HG02870 (cell line): ENCODE results near the gene ICAM1.
"Not testable (repeated sequence)": the region's sequence is repeated elsewhere in the genome, so short reads cannot be mapped to it uniquely, and the experiment has no call there.

Source experiments
- ATAC-seq: cut with Tn5 transposase; IDR thresholded peaks from one replicate; pipeline ENCODE4 v1.9.1; 2021; ENCODE audit warnings: mild to moderate bottlenecking, moderate library complexity; ENCODE audit not compliant: unreplicated experiment

The ICAM1 gene, protein sequence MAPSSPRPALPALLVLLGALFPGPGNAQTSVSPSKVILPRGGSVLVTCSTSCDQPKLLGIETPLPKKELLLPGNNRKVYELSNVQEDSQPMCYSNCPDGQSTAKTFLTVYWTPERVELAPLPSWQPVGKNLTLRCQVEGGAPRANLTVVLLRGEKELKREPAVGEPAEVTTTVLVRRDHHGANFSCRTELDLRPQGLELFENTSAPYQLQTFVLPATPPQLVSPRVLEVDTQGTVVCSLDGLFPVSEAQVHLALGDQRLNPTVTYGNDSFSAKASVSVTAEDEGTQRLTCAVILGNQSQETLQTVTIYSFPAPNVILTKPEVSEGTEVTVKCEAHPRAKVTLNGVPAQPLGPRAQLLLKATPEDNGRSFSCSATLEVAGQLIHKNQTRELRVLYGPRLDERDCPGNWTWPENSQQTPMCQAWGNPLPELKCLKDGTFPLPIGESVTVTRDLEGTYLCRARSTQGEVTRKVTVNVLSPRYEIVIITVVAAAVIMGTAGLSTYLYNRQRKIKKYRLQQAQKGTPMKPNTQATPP

DNA sequence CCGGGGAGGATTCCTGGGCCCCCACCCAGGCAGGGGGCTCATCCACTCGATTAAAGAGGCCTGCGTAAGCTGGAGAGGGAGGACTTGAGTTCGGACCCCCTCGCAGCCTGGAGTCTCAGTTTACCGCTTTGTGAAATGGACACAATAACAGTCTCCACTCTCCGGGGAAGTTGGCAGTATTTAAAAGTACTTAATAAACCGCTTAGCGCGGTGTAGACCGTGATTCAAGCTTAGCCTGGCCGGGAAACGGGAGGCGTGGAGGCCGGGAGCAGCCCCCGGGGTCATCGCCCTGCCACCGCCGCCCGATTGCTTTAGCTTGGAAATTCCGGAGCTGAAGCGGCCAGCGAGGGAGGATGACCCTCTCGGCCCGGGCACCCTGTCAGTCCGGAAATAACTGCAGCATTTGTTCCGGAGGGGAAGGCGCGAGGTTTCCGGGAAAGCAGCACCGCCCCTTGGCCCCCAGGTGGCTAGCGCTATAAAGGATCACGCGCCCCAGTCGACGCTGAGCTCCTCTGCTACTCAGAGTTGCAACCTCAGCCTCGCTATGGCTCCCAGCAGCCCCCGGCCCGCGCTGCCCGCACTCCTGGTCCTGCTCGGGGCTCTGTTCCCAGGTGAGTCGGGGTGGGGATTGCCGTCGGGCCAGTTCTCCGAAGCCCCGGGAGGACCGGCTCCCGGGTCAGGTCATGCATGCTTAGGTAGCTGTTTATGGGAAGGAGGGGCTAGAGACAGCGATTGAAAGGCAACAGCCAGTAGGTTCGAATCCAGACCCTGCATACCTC lies at the start of gene ICAM1:
Gene ICAM1 (plus strand): TSS at position 505 of the 779 bp plus-strand sequence. CDS start 40 bp downstream, at position 545.
- ATAC-seq, result no peak

DNA sequence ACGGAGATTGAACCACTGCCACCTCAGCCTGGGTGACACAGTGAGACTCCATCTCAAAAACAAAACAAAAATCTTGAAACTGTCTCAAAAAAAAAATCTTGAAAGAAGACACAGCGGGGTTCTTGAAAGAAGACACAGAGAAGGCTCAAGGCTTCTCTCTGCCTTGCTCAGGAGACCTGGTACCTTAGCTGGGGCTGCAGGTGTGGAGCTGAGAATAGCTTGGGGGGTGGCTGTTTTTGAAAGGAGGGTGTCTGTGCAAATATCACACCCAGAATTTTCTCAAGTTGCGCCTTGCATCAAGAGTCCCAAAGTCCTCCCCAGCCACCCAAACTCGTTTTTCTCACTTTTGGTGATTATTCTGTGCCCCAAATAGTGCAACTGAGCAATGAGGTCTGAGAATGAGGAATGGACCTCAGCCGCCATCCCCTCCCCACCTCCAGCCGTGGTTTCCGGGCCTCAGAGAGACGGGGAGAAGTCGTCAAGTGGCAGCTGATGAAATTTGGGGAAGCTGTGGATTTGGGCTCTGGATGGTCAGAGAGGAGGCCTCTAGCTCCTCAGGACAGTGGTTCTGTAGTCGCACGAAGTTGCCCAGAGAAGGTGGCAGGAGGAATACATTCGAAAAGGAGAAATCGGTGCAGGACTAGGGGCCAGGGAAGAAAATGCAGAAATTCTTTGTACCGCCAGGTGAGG lies 48.6 kb upstream of the ICAM1 start:
- ATAC-seq, result no peak

GRCh38 chr19:10223488-10224213 lies 47.3 kb upstream of the ICAM1 start:
- no peak for ATAC-seq

DNA sequence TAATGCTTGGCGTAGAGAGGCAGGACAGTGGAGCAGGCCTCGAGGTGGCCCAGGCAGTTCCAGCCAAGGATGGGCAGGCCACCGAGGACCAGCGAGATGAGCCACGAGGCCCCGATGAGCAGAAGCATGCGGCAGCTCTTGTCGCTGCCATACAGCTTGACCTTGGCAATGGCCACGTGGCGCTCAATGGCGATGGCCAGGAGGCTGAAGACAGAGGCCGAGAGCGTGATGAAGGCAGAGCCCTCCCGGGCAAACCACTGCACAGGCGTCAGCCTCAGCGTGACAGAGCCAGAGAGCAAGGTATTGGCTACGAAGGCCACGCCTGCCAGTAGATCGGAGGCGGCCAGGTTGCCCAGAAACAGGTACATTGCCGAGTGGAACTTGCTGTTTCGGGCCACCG lies 46.6 kb upstream of the ICAM1 start:
- no peak for ATAC-seq

DNA sequence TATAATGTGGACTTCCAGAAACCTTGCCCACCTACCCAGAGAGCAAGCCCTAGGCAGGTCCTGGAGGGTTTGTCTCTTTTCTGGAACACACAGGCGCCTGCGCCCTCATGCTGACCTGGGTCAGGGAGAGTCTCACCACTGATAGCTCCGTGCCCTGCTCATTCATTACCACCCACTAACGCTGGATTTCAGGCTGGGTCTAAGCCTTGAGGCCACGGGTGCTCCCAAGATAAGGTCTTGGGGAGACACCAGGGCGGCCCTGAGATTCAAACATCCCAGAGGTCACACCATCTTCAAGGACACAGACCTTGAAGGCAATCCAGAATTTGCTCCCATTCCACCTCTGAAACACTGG lies 44.9 kb upstream of the ICAM1 start:
- ATAC-seq, result no peak

- no peak for ATAC-seq
These were observed 44.4 kb upstream of the ICAM1 start for GRCh38 chr19:10226376-10227025.

DNA sequence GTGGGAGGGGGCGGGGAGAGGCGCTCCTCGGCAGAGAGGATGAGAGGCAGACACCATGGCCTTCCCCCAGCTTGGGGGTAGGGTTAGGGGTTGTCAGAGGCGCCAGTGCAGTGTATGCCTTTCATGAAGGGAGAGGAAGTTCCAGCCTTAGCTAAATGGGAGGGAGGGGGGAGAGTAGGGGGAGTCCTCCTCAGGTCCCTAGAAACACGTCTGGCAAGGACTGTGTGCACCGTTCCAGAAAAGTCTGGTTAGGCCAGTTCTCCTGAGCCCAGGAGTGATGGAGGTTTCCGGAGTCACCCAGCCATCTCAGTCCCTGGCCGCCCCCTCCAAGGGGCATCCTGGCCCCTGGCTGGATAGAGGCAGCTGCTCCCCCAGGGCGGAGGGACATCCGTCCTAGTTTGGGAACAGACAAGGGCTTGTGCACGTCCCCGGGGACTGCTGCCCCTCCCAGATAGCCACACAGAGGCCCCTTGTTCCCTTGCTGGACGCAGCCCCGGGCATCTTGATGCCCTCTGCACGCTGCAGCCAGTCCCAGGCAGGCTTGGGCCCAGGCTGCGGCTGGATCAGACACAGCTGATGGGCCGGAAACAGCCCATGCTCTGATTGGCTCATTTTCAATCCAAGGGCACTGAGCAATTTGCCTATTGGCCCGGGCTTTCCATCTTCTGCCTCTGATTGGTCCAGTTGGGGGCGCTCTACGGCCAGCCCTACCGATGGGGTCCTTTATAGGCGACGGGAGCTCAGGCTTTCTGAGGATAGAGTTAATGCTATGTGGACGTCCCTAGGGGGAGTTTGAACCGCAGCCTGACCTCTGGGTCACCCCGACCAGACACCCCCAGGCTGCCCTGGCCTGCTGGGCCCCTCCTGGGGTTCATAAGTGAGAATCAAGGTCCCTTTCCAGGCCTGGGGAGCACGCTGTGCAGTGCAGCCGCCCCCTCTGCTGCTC lies 43.6 kb upstream of the ICAM1 start:
- no peak for ATAC-seq

GRCh38 chr19:10228393-10228792 lies 42.5 kb upstream of the ICAM1 start:
- ATAC-seq, result no peak

DNA sequence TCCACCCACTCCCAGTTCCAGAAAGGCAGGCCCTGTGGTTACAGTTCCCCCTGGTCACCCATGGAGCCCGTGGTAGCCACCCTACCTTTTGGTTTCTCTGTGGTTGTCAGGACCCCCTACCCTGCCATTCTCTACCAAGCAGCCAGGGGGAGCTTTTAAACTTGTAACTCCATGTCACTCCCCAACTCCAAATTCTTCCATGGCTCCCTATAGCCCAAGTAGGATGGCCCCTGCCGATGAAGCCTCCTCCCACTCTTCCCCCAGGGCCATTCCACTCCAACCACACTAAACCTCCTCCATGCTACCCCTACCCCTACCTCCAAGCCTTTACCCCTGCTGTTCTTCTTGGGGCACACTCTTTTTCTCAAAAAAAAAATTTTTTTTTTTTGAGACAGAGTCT lies 42.0 kb upstream of the ICAM1 start:
- ATAC-seq, result no peak

DNA sequence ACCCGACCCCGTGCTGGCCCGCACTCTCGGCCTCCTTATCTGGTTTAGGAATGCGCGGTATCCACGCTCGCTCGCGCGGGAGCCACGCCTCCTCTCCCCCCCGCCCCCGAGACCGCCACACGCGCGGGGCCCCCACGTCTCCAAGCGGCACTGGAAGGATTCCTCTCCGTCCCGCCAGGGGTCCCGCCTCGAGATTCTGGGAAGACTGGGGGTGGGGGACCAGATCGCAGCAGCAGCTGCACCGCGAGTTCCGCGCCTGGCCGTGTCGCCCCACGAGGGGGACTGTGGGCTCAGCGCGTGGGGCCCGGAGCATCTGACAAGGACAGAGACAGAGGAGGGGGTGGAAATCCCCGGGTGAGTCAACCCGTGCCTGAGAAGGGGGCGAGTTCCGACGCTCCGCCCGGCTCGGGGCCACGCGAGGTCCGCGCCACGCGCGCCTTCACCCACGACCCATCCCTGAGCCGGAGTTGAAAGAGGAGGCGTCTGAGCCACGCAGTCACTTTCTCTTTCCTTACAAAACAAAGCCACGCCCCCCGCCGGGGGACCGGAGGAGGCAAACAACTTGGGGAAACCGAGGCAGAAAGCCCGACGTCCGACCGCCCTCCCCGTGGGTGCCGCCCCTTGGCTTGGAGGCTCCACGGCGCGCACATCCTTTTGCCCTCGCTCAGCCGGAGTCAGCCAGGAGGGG lies 40.6 kb upstream of the ICAM1 start:
- no peak for ATAC-seq

GRCh38 chr19:10230861-10231611 lies 39.9 kb upstream of the ICAM1 start, which contains the start of gene S1PR2:
Gene S1PR2 (minus strand): TSS chr19:10231331. CDS start chr19:10224905, 6,426 bp downstream.
- no peak for ATAC-seq

DNA sequence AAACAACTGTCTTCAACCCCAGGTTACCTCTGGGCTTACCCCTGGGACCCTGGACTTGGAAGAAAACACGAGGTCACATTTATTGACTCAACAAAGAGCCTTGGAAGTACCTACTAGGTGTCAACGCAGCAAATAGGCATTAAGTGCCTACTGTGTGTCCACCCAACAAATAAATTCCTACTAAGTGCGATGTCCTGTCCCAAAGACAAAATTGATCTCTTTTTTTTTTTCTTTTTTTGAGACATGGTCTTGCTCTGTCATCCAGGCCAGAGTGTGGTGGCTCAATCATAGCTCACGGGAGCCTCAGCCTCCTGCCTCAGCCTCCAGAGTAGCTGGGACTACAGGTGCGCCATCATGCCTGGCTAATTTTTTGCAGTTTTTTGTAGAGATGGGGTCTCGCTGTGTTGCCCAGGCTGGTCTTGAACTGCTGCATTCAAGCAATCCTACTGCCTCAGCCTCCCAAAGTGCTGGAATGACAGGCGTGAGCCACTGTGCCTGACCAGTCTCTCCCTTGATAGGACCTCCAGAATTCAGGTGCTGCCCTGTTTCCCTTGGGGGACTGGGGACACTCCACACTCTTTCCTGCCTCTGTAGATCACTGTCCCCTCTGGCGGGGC lies 39.2 kb upstream of the ICAM1 start:
- ATAC-seq, result no peak

DNA sequence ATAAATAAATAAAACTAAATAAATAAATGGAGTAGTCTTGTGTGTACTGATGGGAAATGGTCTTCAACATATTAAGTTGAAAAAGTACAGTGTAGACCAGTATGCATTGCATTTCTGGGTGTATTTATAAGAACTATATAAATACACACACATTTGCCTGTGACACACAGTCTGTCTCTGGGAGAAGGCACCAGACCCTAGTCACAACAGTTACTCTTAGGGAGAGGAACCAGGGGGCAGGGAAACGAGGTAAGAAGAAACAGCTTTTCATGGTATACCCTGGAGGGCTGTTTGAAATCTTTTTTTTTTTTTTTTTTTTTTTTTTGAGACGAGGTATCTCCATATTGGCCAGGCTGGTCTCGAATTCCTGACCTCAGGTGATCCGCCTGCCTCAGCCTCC lies 37.0 kb upstream of the ICAM1 start:
- no peak for ATAC-seq

GRCh38 chr19:10235003-10235402 lies 35.9 kb upstream of the ICAM1 start:
- ATAC-seq, result no peak

- not testable (repeated sequence) for ATAC-seq
These were observed 35.5 kb upstream of the ICAM1 start for GRCh38 chr19:10235409-10235808.

GRCh38 chr19:10237702-10238101 lies 33.2 kb upstream of the ICAM1 start:
- no peak for ATAC-seq

DNA sequence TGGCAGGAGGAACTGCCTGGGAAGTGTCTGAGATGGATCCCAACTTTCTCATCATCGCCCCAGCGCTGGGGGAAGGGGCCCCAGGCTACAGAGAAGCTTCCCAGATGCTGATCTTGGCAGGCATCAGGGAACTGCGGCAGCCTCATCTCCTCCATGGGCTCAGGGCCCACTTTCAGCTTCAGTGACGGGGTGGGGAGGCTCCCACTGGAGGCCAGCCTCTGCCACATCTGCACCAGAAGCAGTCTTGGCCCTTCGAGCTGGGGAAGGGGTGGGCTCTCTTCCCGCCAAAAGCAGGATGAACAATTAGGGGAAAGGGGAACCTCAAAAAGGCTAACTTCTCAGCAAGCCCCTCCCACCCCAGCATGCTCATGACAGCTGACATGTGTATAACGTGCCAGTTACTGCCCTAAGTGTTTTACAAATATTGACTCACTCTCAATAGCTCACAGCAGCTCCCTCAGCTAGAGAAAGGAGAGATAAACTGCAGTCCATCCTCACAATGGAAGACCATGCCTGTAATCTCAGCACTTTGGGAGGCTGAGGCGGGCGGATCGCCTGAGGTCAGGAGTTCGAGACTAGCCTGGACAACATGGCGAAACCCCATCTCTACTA lies 32.6 kb upstream of the ICAM1 start:
- ATAC-seq, result no peak
